NCI-H1436 treated with DMSO at 0.1 percent for 48 hours (cell line): ENCODE measurements around the gene NELL1.
"Not testable (repeated sequence)": the region's sequence is repeated elsewhere in the genome, so short reads cannot be mapped to it uniquely, and the experiment has no call there.

Source experiments
- DNase-seq: peaks from one replicate; lab custom pipeline; 2025; lab: John Stamatoyannopoulos, UW

The NELL1 gene

DNA sequence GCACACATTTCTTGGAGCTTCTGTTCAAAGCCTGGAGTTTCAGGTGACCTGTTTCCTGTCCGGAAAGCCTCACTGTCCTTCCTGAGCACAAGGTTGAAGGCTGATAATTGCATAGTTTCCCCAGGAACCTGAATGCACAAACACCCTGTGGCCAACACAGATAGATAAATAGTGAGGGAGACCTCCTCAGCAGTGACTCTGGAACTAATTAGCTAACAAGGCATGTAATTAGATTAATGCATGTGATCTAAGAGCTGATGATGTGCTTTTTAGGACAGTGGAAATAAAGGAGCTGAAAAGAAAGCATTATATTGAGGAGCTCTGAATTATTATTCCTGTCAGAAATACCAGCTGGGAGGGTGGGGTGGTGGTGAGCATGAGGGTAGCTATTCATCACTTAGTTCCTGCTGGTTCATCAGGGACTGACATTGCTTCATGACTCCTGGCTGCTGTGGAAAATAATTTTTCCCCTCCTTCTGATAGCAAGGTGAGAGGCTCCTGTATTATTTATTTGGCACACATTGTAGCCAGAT, 101.1 kb downstream of the NELL1 start:
- DNase-seq, result no peak

DNA sequence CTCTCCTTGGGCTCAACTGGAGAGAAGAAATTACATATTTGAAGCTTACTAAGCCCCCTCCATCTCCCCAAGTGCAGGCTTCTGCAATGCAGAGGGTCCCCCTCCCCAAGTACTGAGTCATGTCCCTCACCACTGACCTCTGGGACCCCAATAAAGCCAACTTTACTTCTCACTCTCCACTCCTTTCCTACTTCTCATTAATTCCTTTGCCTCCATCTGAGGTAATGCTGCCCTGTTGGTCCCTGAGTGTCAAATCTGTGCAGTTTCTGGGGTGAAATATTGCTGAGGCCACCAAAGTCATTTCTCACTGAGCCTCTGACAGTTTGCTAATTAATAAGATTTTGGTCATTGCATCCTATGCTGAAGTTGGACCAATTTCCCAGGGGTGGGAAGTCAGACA, 101.6 kb downstream of the NELL1 start:
- DNase-seq, result no peak

DNA sequence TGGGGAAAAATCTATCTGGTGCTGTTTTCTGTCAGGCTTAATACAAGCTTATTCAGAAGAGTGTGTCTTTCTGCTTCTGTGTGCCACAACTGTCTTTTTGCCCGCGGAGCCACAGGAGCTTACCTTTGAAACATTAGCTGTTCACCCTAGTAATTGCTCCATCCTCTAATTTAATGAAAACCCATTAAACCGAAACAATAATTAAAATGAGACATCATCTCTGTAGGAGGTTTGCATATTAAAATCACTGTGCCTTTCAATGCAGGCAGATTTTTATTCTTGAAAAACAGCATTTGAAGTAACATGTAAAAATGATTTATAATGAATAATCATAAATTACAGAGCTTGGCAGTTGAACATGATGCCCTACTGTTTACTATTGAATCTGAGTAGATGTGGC, 102.3 kb downstream of the NELL1 start:
- no peak for DNase-seq

DNA sequence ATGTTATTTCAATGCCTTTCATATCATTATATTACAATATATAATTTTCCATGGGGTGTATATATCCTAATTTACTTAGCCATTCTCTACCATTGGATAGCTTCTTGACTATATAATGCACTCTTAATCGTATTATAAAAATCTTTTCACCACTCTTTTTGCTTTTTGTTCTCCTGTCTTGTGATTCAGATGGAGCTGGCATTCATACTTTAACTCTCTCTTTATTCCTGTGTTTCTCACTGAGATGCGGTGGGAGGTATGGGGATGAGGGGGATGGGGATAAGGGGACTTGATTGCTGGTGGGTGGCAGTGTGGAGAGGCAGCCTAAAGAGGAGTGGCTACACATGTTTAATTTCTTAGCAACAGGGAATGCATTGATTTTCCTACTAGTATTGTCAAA, 105.9 kb downstream of the NELL1 start:
- no peak for DNase-seq

DNA sequence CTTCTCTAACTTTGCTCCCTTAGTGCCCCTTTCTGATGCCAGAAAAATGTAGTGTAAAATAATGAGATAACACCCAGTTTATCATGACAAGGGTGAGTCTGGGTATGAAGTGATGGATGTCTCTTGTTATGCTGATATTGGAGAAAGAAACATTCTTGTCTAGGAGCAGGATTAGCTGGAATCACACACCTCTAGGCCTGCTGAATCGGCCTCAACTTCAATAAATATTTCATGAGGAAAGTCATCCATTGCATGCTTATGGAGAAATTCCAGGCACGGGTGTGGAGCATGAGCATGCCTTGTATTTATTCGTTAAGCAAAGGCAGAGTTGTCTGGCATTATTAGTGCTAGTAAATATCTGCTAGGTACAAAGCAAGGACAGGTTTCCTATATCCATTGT, 113.4 kb downstream of the NELL1 start:
- DNase-seq, result no peak

DNA sequence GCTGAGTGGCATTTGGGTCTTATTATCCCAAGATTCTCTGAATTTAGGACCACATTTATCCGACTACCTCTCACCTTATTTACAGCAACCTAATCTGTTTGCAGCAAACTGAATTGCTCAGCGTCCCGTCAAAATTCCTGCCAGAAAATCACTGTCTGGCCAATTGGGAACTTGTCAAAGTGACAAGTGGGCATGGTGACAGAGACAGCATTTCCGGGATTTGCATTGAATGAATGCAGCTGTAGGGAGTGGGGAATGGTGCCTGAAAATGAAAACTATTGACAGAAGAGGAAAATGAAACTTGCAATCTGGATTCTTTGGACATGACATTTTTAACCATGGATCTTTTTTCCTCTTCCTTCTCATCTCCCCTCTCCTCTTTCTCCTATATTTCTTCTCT, 113.8 kb downstream of the NELL1 start:
- no peak for DNase-seq

DNA sequence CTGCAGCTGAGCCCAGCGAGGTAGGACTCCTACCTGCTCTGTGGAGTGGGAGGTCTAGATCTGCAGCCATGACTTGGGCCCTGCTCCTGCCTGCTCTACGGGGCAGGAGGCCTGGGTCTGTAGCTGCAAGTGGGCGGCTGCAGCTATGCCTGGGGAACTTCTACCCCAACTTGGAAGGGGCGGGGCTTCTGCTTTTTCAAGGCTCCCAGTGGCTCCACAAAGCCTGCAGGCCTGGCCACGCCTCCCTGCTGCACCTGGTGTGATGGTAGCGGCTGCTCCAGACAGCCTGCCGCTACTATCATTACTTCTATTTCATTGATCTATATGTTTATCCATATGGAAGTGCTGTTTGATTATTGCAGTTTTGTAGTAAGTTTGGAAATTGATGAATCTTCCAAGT, 121.2 kb downstream of the NELL1 start:
- DNase-seq, result no peak

DNA sequence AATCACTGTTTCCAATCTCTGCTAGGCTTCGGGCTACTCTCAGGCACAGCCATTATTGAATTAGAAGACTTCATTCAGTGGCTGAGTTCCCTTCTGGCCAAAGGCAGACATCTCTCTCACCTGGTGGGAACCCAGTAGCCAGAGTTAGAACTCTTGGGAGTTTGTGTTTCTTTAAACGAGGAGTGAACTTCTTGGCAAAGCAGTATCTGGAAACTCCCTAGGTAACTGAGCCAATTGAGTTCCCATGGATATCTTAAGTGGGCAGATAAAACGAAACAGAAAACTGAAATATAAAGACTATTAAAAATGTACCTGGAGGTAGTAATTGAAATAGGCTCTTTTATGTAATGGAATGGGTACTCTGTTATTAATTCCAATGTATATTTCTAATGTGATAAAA, 125.6 kb downstream of the NELL1 start:
- no peak for DNase-seq

DNA sequence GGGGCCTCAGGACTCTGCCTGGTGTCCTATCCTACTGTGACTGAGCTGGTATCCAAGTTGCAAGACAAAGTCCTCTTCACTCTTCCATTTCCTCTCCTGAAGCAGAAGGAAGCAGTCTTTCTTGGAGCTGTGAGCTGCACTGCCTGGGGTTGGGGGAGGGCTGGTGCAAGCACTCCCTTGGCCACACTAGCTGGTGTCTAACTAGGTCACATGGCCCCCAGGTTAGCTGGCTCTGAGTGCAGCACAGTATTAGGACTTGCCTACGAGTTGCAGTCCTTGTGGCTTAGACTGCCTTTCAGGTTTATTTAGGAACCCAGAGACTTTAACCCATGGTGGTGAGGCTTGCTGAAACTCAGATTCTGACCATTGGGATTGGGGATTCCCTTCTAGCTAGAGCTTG, 138.9 kb downstream of the NELL1 start:
- no peak for DNase-seq

DNA sequence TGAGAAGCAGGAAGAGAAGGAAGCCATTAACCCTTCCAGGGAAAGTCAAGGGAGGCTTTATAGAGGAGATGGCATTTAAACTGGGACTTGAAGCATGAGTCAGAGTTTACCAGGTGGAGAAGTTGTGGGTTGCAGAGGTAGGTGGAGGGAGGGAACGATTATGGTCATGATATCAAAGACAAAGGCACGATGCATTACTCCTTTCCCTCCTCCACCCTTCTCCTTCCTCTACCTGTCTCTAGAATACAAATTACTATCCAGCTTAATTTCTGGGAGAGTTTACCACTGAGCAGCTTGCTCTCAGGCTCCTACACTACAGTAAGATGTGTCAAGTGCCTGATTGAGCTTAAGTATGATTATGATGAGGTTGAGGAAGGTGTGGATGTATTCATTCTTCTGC, 151.7 kb downstream of the NELL1 start:
- DNase-seq, result no peak

DNA sequence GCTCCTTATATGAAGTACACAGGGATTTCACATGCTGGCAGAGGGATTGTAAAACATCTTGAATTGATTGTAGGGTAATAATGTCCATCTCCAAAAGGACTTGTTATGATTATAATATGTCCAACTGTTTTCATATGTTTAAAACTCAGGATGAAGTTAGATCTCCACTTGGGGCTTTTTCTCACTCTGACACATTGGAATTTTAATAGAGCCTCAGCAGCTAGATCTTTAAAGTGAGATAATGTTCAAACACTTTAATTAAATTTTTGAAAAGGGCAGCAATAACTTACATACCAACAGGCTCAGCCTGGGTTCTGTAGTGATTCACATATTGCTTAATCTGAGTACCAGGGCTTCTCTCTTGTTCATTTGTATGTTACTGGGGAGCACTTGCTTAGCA, 152.1 kb downstream of the NELL1 start:
- no peak for DNase-seq

DNA sequence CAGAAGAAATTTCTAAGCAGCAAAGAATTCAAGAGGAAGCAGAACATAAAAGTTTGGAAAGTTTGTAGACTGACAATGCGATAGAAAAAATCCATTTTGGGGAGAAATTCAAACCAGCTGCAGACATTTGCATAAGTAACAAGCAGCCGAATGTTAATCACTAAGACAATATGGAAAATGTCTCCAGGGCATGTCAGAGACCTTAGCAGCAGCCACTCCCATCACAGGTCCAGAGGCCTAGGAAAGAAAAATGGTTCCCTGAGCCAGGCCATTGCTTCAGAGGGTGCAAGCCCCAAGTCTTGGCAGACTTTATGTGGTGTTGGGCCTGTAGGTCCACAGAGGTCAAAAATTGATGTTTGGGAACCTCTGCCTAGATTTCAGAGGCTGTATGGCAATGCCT, 155.4 kb downstream of the NELL1 start:
- DNase-seq, result no peak

DNA sequence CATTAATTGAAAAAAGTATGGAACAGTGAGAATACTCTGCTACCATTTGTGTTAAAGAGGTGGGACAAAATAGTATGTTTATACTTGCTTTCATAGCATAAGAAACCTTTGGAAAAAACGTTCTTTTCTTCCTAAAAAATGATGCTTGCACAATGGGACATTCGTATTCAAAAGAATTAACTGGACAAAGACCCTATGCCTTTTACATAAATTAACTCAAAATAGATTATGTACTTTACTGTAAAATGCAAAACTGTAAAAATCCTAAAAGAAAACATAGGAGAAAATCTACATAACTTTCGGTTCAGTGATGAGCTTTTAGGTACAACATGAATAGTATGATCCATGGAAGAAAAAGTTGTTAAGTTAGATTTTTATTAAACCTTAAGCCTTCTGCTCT, 166.2 kb downstream of the NELL1 start:
- no peak for DNase-seq

DNA sequence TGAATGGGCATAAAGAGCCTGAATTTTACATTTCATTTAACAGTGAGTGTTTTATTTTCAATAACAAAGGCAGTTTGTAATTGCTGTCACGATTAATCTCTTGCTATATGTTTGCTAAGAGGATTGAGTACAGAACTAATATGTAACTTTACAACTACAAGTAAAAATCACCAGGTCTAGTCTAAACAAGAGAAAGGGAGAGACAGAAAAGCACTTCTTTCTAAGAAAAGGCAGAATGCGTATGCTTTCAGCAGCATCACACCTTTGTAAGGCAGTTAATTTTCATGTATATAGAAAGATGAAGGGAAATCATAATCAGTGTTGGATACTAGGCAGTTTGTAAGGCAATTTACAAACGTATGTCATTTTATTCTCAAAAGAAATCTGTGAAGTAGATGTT, 169.8 kb downstream of the NELL1 start:
- no peak for DNase-seq

DNA sequence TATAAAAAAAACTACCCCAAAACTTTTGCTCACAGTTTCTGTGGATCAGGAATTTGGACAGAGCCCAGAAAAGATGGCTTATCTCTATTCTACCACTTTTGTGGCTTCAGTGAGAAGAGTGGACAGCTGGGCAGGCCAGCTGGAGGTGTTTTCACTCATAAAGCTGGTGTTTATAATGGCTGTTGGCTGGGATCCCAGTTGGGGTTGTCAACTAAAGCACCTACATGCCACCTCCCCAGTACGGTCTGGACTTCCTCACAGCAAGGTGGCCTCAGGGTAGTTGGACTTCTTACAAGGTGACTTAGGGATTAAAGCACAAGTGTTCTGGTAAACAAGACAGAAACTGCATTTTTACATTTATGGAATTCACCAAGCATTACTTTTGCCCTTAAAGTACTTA, 171.0 kb downstream of the NELL1 start:
- no peak for DNase-seq

DNA sequence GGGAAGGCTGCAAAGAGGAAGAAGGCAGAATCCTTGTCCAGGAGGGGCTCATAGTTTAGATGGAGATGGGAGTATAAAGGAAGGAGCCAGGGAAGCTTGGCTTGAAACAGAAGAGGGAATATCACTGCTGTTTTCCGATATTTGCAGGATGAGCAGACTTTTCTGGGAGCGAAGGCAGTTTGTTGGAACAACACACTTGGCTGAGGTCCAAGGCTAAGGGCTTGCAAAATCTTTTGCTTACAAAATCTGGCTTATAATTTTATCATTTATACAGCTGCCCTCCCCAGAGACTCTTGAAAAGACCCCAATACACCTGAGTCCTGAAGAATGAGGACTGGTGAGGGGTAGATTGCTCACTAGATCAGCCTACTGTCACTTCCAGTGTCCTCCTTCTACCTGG, 174.8 kb downstream of the NELL1 start:
- DNase-seq, result no peak

DNA sequence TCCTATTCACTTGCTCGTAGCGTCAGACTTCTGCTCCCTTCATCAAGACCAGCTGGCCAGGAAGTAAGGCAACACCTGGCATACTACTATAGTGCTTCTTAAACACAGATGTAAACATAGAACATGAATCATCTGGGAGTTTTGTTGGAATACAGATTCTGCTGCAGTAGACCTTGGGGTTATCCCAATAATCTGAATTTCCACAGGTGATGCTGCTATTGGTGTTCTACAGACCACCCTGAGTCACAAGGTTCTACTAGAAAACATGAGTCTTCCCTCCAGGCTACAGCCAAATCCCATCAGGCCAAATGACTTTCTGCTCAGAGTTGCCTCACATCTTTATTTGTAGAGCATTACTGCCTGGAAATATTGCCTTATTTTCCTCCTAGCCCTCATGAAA, 175.2 kb downstream of the NELL1 start:
- no peak for DNase-seq

DNA sequence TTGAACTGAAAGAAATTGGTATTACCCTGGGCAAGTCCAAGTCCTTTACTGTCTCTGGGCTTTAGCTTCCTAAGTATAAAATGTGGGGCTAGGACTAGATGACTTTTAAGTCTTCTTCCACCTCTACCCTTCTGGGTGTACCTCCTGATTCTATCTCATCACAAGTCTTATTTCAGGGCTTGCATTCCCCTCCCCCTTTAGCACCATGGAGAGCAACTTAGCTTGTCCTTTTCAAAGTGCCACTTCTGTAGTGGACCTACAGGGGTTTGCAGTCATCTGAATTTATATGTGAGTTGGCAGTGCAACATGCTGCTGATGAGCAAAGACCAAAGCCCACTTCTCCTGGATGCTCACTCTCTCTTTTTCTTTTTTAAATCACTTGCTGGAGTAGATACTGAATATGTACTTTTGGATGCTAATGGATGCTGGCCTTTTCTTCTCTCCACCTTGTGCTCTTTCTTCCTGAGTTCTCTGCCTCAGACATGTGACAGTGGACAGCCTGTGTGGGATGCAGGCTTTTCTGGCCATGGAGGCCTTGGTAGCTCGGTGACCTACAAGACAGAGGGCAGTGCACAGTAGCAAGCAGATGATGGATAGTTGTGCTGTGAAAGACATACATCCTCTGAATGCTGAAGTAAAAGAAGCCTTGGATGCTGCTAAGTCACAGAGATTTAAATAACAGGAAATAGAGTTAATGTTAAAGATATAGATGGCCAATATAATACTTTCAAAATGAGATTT, 185.0 kb downstream of the NELL1 start:
- DNase-seq, result no peak

DNA sequence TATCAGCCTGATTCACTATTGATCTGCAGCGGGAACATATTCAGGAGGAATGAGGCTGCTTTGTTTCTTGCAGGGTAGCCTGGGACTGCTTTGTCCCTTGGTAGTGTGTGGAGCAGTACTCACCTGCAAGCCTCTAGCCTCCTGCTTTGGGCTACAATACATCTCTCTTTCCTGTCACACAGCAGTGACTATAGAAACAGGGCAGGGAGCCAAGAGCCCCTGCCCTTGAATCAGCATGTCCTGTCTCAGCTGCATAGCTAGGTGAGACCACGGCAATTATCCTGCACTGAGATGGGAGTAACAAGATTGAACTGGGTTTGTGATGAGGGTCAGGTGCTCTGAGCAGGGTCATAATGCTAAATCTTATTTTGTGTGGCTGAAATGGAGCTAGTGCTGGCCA, 191.9 kb downstream of the NELL1 start:
- no peak for DNase-seq

DNA sequence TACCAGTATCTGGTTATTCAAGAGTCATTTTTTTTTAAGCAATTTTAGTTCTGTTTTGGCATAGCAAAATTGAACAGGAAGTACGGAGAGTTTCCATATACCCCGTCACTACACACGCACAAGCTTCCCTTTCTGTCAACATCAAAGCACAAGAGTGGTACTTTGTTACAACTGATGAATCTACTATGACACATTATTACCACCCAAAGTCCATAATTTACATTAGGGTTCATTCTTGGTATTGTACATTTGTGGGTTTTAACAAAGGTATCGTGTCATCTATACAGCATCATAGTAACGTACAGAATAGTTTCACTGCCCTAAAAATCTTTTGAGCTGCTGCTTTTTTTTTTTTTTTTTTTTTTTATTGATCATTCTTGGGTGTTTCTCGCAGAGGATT, 192.9 kb downstream of the NELL1 start:
- not testable (repeated sequence) for DNase-seq

DNA sequence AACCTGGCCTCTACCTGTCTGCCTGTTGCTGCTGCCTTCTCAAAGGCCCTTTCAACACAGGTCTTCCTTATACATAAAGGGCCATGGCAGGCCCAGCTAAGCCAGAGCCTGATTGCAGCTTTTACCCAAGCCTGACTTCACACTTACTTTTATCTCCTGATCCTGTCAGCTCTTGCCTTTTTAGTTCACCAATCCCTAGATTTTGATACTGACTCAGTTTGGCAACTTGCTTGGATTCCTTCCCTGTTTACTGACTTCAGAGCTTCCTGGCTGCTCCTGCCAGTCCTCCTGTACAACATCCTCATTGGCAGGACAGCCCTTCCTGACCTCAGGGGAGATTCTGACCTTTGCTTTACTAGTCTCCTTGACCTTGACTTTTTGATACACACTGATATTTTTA, 195.2 kb downstream of the NELL1 start:
- no peak for DNase-seq

DNA sequence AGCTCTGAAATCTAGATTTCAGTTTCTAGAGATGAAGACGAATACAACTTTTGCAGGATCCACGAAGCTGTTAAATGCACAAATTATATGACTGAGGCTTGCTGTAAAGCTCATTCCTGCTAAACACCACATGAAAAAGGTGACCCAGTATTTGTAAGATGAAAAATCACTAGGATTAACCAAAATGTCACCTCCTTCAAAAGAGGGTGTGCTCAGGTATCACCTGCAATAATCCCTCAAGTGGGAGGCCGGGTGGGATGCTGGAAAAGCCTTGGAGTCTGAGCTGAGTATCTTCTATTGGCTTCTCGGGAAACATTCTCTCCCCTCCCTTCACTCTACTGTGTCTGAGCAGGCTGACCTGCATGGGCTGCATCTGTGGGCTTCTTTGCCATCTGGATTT, 195.8 kb downstream of the NELL1 start:
- no peak for DNase-seq

DNA sequence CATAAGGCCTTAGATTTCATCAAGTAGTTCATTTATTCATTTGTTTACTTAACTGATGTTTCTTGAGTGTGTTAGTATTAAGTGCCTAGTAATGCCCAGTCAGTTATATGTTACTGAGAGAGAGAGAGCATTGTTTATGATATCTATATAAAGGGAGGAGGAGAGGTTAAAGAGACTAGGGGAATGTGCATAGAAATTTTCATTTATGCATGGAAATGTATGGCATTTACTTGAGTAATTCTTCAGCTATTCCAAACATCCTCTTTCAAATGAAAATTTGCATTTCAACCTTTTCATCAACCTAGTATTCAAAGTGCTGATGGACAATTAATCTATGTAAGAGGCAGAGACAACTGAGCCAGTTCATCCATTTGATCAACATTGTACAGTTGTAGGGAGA, 199.7 kb downstream of the NELL1 start:
- no peak for DNase-seq

DNA sequence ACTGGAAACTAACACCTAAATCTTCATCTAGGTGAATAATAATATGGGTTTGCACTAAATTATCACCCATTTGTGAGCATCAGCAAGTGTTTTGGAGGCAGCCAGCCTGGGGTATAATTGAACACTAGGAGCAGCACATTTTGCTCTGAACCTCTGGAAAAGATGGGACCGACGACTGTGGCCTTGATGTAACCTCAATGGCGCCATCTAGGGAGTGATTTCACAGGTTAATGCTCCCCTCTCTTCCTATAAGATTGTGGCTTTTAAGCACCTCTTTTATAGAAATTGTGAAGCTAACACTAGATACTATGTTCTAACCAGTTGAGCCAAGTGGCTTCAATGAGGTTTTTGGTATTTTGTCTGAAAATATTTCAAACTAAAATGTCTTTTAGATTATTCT, 203.7 kb downstream of the NELL1 start:
- DNase-seq, result peak; percentile 3
